WTC11 (cell line): ENCODE results near the gene GABBR2.
"Not testable (repeated sequence)": the region's sequence is repeated elsewhere in the genome, so short reads cannot be mapped to it uniquely, and the experiment has no call there.

Source experiments
- JUN ChIP-seq: sonication (generic); formaldehyde crosslinking; IDR thresholded peaks from 2 replicates; pipeline ENCODE4 v1.8.0; 2023; ENCODE audit warnings: mild to moderate bottlenecking, missing genetic modification reagents
- TF ChIP-seq, protein P1 (sequence below): fragments of 200-600 bp; IDR thresholded peaks from 2 replicates; pipeline ENCODE4 v1.8.0; 2022; ENCODE audit warnings: antibody characterized with exemption

- TF ChIP-seq, protein P1, sequence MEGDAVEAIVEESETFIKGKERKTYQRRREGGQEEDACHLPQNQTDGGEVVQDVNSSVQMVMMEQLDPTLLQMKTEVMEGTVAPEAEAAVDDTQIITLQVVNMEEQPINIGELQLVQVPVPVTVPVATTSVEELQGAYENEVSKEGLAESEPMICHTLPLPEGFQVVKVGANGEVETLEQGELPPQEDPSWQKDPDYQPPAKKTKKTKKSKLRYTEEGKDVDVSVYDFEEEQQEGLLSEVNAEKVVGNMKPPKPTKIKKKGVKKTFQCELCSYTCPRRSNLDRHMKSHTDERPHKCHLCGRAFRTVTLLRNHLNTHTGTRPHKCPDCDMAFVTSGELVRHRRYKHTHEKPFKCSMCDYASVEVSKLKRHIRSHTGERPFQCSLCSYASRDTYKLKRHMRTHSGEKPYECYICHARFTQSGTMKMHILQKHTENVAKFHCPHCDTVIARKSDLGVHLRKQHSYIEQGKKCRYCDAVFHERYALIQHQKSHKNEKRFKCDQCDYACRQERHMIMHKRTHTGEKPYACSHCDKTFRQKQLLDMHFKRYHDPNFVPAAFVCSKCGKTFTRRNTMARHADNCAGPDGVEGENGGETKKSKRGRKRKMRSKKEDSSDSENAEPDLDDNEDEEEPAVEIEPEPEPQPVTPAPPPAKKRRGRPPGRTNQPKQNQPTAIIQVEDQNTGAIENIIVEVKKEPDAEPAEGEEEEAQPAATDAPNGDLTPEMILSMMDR = not testable (repeated sequence)
- not testable (repeated sequence) for TF ChIP-seq JUN (CRISPR knock-in tag)
Measured at GRCh38 chr9:98283143-98283542, 425.6 kb downstream of the GABBR2 start.
